ENCODE results near the gene EPHA6.

GRCh38 chr3:97612632-97613031 lies 798.2 kb downstream of the EPHA6 start:
- TF ChIP-seq CTCF (IDR thresholded peaks at IDR 0.05) (no peak), EP300 (IDR thresholded peaks at IDR 0.05) (no peak), POLR2A (IDR thresholded peaks at IDR 0.05) (no peak)
